ENCODE measurements around the gene FGF18. TPM values are rescaled to one million over a fixed set of nuclear protein-coding genes. Genes with fewer than 3 reads are reported as not detected.
"Not testable (repeated sequence)": the region's sequence is repeated elsewhere in the genome, so short reads cannot be mapped to it uniquely, and the experiment has no call there.

FGF18 gene
- total RNA-seq, 4 donors from 2014 or later = 0.14 to 0.32 TPM; not detected in 2

DNA sequence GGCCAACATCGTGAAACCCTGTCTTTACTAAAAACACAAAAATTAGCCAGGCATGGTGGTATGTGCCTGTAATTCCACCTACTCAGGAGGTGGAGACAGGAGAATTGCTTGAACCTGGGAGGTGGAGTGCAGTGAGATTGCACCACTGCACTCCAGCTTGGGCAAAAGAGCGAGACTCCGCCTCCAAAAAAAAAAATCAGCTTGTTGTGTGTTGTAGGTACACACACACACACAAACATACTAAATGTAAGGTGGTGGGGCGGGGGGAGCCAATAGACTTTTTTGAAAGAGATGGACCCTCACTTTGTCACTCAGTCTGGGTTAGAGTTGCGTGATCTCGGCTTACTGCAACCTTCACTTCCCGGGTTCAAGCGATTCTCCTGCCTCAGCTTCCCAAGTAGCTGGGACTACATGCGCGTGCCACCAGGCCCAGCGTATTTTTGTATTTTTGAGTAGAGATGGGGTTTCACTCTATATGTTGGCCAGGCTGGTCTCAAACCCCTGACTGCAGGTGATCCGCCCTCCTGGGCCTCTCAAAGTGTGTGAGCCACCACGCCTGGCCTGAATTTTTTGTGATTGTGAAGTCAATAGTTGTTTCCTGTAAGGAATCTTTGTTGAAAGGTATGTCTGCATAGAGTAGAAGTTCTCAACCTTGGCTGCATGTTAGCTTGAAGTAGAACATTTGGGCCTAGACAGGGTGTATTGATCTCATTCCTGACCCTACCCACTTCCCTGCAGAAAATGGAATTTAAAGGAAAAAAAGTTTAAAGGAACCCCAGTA is 18.1 kb upstream of the FGF18 start:
- Histone ChIP-seq H3K4me1 (peaks cover 0 to 5% (median 3%) of the 10 kb centered on the region in 4 donors), H3K36me3 (peaks cover 0 to 50% (median 22%) of the 10 kb centered on the region in 4 donors), H3K27ac (no peak overlapping the region), H3K9me3 (no peaks in the 10 kb centered on the region), H3K27me3 (no peaks in the 10 kb centered on the region), H3K4me3 (no peak overlapping the region)
- TF ChIP-seq POLR2AphosphoS5 (IDR thresholded peaks at IDR 0.05) (no peak), POLR2A (IDR thresholded peaks at IDR 0.05) (no peak), EP300 (IDR thresholded peaks at IDR 0.05; ENCODE audit: low read depth) (no peak)
- TF ChIP-seq, protein P1, sequence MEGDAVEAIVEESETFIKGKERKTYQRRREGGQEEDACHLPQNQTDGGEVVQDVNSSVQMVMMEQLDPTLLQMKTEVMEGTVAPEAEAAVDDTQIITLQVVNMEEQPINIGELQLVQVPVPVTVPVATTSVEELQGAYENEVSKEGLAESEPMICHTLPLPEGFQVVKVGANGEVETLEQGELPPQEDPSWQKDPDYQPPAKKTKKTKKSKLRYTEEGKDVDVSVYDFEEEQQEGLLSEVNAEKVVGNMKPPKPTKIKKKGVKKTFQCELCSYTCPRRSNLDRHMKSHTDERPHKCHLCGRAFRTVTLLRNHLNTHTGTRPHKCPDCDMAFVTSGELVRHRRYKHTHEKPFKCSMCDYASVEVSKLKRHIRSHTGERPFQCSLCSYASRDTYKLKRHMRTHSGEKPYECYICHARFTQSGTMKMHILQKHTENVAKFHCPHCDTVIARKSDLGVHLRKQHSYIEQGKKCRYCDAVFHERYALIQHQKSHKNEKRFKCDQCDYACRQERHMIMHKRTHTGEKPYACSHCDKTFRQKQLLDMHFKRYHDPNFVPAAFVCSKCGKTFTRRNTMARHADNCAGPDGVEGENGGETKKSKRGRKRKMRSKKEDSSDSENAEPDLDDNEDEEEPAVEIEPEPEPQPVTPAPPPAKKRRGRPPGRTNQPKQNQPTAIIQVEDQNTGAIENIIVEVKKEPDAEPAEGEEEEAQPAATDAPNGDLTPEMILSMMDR (IDR thresholded peaks at IDR 0.05) = no peak
- in situ Hi-C loops (cut with MboI; ENCODE audit: low pct_ligation_motif_present in 1 of 4, low pct_unique_long_range_greater_than_20kb in 1 of 4, low sequenced_read_pairs in 3 of 4) (loop anchor here (25.0 kb wide), 2 partner anchors 511 to 636 kb away; no protein-coding TSS in a partner anchor), intact Hi-C loops (cut with DNase I; ENCODE audit: low total_unique reads) (no loop called here)
- WGBS, 2 donors (ENCODE audit: low coverage in 1 of 2) = 93 to 100% methylated on average over 3 to 13 of the region's 13 CpGs
- no peak for DNase-seq

DNA sequence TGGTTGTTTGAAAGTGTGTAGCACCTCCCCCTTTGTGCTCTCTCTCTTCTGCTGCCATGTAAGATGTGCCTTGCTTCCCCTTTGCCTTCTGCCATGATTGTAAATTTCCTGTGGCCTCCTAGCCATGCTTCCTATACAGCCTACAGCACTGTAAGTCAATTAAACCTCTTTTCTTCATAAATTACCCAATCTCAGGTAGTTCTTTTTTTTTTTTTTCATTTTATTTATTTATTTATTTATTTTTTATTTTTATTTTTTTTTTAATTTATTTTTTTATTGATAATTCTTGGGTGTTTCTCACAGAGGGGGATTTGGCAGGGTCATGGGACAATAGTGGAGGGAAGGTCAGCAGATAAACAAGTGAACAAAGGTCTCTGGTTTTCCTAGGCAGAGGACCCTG is 16.7 kb upstream of the FGF18 start:
- in situ Hi-C loops (cut with MboI; ENCODE audit: low pct_ligation_motif_present in 1 of 4, low pct_unique_long_range_greater_than_20kb in 1 of 4, low sequenced_read_pairs in 3 of 4) = loop anchor here (25.0 kb wide), 2 partner anchors 510 to 635 kb away; no protein-coding TSS in a partner anchor
- H3K9me3 ChIP-seq; H3K4me3 ChIP-seq; H3K4me1 ChIP-seq; H3K27me3 ChIP-seq; H3K27ac ChIP-seq; intact Hi-C loops (cut with DNase I; ENCODE audit: low total_unique reads); DNase-seq: not testable (repeated sequence)
- H3K36me3 ChIP-seq = peaks cover 0 to 56% (median 26%) of the 10 kb centered on the region in 4 donors

DNA sequence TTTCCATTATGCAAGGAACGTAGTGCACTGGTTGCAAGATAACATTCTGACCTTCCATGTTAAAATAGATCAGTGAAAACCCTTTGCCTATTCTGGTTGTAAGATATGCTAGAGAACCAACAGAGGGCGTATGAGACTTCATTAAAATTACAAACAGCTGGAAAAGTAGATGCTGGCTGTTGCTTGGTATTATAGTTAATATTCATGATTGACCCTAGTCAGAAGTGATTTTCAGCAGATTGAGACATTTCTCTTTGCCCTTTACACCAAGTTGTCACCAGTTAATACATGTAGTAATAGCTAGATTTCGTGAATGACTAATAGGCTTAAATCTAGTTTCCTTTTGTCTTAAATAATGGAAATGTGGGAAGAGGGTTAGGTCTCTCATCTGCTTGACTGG is 13.8 kb upstream of the FGF18 start:
- TF ChIP-seq, protein P1 (IDR thresholded peaks at IDR 0.05) = peak in 2 of 5 experiments; percentile 16 to 18
- no peak for TF ChIP-seq EP300 (IDR thresholded peaks at IDR 0.05; ENCODE audit: low read depth)
- TF ChIP-seq POLR2A (IDR thresholded peaks at IDR 0.05) = no peak
- no peak for TF ChIP-seq POLR2AphosphoS5 (IDR thresholded peaks at IDR 0.05)
- in situ Hi-C loops (cut with MboI; ENCODE audit: low pct_ligation_motif_present in 1 of 4, low pct_unique_long_range_greater_than_20kb in 1 of 4, low sequenced_read_pairs in 3 of 4) = loop anchor here (25.0 kb wide), 2 partner anchors 507 to 632 kb away; no protein-coding TSS in a partner anchor
- peaks cover 0 to 61% (median 29%) of the 10 kb centered on the region in 4 donors for H3K36me3 ChIP-seq

GRCh38 chr5:171407234-171407633 is 12.2 kb upstream of the FGF18 start:
- in situ Hi-C loops (cut with MboI; ENCODE audit: low pct_ligation_motif_present in 1 of 4, low pct_unique_long_range_greater_than_20kb in 1 of 4, low sequenced_read_pairs in 3 of 4) = loop anchor here (25.0 kb wide), 2 partner anchors 505 to 630 kb away; no protein-coding TSS in a partner anchor
- no peaks in the 10 kb centered on the region for H3K27me3 ChIP-seq
- H3K9me3 ChIP-seq = no peaks in the 10 kb centered on the region
- H3K4me1 ChIP-seq = peaks cover 0 to 16% (median 6%) of the 10 kb centered on the region in 4 donors
- intact Hi-C loops (cut with DNase I; ENCODE audit: low total_unique reads) = no loop called here
- H3K36me3 ChIP-seq = peaks cover 0 to 60% (median 29%) of the 10 kb centered on the region in 4 donors
- H3K4me3 ChIP-seq = no peak overlapping the region
- H3K27ac ChIP-seq = no peak overlapping the region
- DNase-seq = no peak
- no peak for TF ChIP-seq POLR2AphosphoS5 (IDR thresholded peaks at IDR 0.05)
- TF ChIP-seq POLR2A (IDR thresholded peaks at IDR 0.05) = no peak
- TF ChIP-seq EP300 (IDR thresholded peaks at IDR 0.05; ENCODE audit: low read depth) = no peak
- TF ChIP-seq, protein P1 (IDR thresholded peaks at IDR 0.05) = no peak
- WGBS, 2 donors (ENCODE audit: low coverage in 1 of 2) = 71 to 83% methylated on average over 4 of the region's 4 CpGs

More for the DNA sequence above, 13.8 kb upstream of the FGF18 start:
- intact Hi-C loops (cut with DNase I; ENCODE audit: low total_unique reads) = no loop called here
- H3K27ac ChIP-seq = no peak overlapping the region
- no peaks in the 10 kb centered on the region for H3K9me3 ChIP-seq
- no peak overlapping the region for H3K4me3 ChIP-seq
- WGBS, 2 donors (ENCODE audit: low coverage in 1 of 2) = 70 to 71% methylated on average over 3 of the region's 3 CpGs
- peaks cover 0 to 16% (median 6%) of the 10 kb centered on the region in 4 donors for H3K4me1 ChIP-seq
- H3K27me3 ChIP-seq = no peaks in the 10 kb centered on the region
- no peak for DNase-seq
